HG02970 (cell line): ENCODE data around the gene APBA1.

Experiments used
- ATAC-seq: cut with Tn5 transposase; IDR thresholded peaks from one replicate; pipeline ENCODE4 v1.9.1; 2021; ENCODE audit warnings: mild to moderate bottlenecking, moderate library complexity, moderate number of reproducible peaks; ENCODE audit not compliant: unreplicated experiment, low FRiP score

APBA1 gene

GRCh38 chr9:69494208-69494607 is 178.0 kb downstream of the APBA1 start:
- ATAC-seq, result no peak

- no peak for ATAC-seq
Measured at GRCh38 chr9:69486498-69486897, 185.7 kb downstream of the APBA1 start.

- ATAC-seq, result no peak
Measured at GRCh38 chr9:69485466-69485865, 186.7 kb downstream of the APBA1 start.

GRCh38 chr9:69483886-69484422 is 188.2 kb downstream of the APBA1 start:
- no peak for ATAC-seq

- ATAC-seq, result no peak
Measured at GRCh38 chr9:69476797-69477196, 195.4 kb downstream of the APBA1 start.

- no peak for ATAC-seq
Measured at GRCh38 chr9:69476016-69476415, 196.2 kb downstream of the APBA1 start.

GRCh38 chr9:69474821-69475220 is 197.3 kb downstream of the APBA1 start:
- ATAC-seq, result no peak

GRCh38 chr9:69472101-69472620 is 200.0 kb downstream of the APBA1 start:
- ATAC-seq, result no peak

- no peak for ATAC-seq
Measured at GRCh38 chr9:69471433-69471832, 200.7 kb downstream of the APBA1 start.

GRCh38 chr9:69470186-69470977 is 201.8 kb downstream of the APBA1 start:
- ATAC-seq, result no peak

GRCh38 chr9:69469136-69469535 is 203.0 kb downstream of the APBA1 start:
- ATAC-seq, result no peak

GRCh38 chr9:69468380-69468779 is 203.8 kb downstream of the APBA1 start:
- ATAC-seq, result no peak

GRCh38 chr9:69466151-69466550 is 206.0 kb downstream of the APBA1 start:
- no peak for ATAC-seq

- no peak for ATAC-seq
Measured at GRCh38 chr9:69465473-69465872, 206.7 kb downstream of the APBA1 start.

GRCh38 chr9:69463497-69464068 is 208.6 kb downstream of the APBA1 start:
- ATAC-seq, result no peak

- no peak for ATAC-seq
Measured at GRCh38 chr9:69462394-69462793, 209.8 kb downstream of the APBA1 start.

- no peak for ATAC-seq
Measured at GRCh38 chr9:69461103-69461887, 210.9 kb downstream of the APBA1 start.

- ATAC-seq, result no peak
Measured at GRCh38 chr9:69460012-69460411, 212.2 kb downstream of the APBA1 start.

- ATAC-seq, result no peak
Measured at GRCh38 chr9:69458176-69458575, 214.0 kb downstream of the APBA1 start.

GRCh38 chr9:69456201-69456600 is 216.0 kb downstream of the APBA1 start:
- no peak for ATAC-seq

GRCh38 chr9:69455311-69455710 is 216.9 kb downstream of the APBA1 start:
- no peak for ATAC-seq
